Bronchial smooth muscle cell (primary cell): ENCODE results near the gene UBE2K. TPM values are rescaled to one million over a fixed set of nuclear protein-coding genes. Genes with fewer than 3 reads are reported as not detected.

Experiments
- total RNA-seq: library from RNA; depleted of rRNA; stranded (reverse); fragments of >200 nt; gene quantifications from 2 replicates; pipeline ENCODE4 v1.2.1, GENCODE V29; 2014

UBE2K gene, protein sequence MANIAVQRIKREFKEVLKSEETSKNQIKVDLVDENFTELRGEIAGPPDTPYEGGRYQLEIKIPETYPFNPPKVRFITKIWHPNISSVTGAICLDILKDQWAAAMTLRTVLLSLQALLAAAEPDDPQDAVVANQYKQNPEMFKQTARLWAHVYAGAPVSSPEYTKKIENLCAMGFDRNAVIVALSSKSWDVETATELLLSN
- 8.1 and 10.6 TPM in 2 replicates for total RNA-seq

DNA sequence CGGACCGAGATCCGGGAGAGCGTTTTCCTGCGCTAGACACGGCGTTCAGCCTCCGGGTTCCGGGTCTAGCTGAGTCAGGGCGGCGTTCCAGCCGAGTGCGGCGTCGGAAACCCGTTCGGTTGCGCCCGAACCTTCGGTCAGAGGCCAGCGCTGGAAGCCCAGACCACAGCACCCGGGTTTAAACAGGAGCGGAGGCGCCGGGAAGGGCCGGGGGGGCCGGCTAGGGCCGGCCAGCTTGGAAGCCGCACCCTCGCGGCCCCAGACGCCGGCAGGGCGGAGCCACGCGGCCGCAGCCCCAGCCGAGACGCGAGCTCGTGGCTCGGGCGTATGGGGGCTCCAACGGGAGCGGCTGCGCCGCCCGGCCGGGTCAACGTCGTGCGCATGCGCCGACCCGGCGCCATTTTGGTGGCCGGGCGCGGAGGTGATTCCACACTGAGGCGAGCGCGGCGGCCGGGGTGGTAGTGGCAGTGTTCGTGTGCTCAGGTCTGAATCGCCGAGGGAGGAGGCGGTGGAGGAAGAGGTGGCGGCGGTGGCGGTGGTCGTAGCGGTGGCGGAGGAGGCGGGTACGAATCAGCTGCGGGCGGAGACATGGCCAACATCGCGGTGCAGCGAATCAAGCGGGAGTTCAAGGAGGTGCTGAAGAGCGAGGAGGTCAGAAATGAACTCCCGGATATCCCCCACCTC, at the start of gene UBE2K:
UBE2K (plus strand) TSS at position 397 of the 684 bp plus-strand sequence; CDS start at position 589, 192 bp downstream.

Other genes starting within 250 kb of the UBE2K start
- gene RPL9, start 239.2 kb upstream of the UBE2K start, total RNA-seq = 516 and 2,421 TPM in 2 replicates
- 6.9 TPM in 2 replicates for gene LIAS, start 239.1 kb upstream of the UBE2K start, total RNA-seq
- 177 and 243 TPM in 2 replicates for gene UGDH, start 170.7 kb upstream of the UBE2K start, total RNA-seq
- 29.3 and 57.1 TPM in 2 replicates for gene SMIM14, start 59.3 kb upstream of the UBE2K start, total RNA-seq